NCI-H82 (cell line): ENCODE data around the gene HIVEP1.
A peak's percentile ranks its signal among the peaks of the same experiment; 100 is the strongest.

Experiments used
- DNase-seq: peaks from one replicate; lab custom pipeline; 2025; lab: John Stamatoyannopoulos, UW

Gene HIVEP1

DNA sequence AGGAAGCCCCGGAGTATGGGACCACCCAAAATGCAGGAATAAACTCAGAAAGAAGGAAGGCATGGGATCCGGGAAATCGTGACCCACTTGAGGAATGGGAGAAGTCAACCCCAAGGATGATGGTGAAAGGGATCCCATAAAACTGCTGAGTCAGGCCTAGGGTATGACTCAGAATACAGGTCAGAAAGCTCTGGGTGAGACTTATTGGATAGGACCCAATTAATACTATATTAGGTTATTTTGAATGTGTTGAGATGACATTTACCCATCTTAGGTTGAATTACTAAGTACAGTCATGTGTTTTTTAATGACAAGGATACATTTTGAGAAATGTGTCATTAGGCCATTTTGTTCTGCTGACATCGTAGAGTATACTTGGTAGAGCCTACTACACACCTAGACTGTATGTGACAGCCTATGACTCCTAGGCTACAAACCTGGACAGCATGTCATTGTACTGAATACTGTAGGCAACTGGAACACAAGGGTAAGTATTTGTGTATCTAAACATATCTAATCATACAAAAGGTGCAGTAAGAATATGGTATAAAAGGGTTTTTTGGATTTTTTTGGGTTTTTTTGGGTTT lies 17.1 kb upstream of the HIVEP1 start:
- DNase-seq: no peak

DNA sequence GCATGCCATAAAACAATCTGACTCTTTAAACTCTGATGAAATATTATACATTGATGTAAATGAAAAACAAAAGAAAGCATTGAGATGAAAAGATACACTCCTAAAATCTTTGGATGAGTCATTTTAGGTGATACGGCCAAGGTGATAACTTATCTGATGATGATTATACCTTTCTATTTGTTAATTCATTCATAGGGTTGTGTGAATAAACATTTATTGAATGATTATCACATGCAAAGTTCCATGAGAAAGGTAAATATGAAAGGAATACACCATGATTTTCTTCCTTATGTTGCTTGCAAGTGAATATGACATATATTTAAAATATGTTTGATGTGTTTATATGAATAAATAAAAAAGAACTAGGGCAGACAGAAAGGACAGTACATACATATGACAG lies 15.4 kb upstream of the HIVEP1 start:
- no peak for DNase-seq

DNA sequence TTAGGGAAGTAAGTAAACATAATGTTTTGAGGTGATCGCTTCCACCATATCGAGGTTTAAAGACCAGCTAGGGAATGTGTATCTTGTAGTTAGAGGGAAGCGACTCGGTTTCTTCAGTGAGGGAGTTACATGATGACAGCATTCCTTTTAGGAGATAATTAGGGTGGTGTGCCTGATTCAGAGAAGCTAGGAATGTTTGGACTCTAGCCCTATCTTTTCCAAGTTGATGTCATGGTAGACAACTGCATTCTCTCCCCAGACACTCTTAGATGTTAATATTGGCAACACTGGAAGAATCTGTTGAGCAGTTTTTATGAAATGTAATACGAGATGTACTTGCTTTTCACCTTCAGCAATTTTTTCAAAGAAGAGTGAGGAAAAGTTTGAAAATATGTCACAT lies 12.9 kb upstream of the HIVEP1 start:
- DNase-seq: no peak

DNA sequence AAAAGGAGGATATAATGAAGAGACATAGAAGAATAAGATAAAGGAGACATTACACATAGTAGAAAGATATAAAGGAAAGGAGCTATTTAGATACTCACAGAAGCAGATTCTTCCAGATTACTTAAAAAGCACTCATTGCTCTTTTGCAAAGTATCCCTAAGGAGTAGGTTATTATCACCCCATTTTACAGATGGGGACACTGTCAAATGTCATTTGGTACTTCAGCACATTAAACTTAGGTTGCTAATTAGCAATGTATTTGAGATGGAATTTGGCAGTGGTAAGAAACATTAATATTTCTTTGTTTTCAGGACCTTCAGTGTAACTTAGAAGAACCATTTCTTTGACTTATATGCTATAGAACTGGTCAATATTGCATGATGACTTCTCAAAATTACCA lies 11.9 kb upstream of the HIVEP1 start:
- no peak for DNase-seq

DNA sequence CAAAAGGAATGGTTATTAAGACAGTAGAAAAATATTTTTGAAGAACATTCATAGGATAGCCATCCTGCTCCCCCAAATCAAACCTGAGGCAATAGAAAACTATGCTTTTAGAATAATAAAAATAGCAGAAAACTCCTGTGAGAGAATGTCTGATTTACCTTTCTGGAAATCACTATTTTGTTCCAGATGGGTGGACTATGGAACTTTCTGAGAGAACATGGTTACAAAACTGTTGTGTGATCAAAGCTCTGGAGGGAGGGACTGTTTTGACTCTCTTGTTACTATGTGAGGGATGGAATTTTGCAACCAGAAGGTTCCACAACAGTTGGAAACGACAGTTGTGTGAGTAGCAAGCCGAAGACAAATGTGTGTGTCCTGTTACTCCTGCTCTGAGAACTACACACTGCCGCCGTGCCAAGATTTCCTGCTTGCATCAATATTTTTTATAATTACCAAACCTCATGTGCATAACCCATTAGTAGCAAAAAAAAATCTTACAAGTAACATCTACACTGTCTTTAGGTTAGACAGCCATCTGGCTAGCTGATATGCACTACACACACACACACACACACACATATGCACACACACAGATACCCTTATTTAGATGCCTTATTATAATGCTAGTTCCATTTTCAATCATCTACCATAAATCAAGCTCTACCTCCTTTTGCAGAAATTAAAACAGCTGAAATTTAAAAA lies 11.0 kb upstream of the HIVEP1 start:
- DNase-seq: no peak

DNA sequence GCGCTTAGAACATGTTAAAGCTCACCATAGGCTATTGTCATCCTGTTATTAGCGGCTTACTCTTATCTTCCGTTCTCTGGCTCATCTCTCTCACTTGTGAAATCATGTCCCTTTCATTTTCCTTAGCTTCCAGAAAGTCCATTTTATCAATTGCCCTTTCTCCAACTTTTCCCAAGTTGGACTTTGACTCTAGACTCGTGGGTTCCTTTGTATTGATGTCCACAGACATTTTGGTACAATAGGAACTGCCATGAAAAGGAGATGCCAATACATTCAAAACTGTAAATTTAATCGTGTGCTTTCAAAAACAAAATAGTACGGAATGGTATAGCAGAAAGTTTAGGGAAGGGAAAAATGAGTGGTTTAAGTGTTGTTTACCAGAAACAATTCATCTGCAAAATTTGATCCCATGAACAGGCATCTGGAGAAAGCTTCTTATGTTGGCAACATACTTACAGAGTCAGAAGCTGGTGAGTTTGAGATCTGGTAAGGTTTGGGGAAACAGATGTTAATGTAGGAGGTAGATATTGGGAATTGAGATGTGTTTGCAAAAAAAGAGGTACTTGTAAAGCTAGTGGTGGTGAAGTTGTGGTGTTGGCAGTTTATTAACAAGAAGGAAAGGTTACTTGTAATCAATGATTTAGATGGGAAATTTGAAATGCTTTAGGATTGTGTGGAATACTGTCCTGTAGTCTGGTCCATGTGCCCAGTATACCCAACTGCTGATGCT lies 10.2 kb upstream of the HIVEP1 start:
- no peak for DNase-seq

DNA sequence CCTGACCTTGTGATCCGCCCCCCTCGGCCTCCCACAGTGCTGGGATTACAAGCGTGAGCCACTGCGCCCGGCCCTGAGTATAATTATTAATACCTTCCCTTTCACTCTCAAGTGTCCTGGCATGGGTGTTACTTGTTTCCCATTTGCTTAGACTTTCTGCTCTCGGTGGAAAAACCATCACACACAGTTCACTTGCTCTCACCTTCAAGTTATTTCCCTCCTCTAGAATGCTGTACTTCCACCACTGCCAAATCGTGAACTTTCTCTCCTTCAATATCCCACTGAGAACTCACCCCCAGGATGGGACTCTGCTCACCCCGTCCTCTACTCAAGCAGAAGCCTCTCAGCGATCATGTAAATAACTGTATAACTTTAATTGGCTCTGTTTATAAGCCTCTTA lies 4.6 kb upstream of the HIVEP1 start:
- no peak for DNase-seq

DNA sequence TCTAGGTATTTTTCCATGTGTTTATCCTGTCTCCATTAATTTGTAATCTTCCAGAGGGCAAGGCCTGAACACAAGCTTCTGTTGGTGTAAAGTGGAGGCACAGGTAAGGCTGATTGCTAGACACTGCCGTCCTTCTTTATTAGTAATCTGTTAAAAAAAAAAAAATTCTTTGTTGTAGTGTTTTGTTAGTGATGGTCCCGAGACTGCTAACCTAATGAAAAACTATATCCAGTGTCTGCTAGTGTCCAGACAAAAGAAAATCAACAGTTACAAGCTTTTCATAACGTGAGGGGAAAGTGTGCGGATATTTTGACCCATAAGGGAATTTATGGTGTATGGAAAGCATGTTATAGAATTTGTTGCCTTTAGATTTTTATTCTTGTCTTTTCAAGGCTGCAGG lies 4.2 kb upstream of the HIVEP1 start:
- no peak for DNase-seq

DNA sequence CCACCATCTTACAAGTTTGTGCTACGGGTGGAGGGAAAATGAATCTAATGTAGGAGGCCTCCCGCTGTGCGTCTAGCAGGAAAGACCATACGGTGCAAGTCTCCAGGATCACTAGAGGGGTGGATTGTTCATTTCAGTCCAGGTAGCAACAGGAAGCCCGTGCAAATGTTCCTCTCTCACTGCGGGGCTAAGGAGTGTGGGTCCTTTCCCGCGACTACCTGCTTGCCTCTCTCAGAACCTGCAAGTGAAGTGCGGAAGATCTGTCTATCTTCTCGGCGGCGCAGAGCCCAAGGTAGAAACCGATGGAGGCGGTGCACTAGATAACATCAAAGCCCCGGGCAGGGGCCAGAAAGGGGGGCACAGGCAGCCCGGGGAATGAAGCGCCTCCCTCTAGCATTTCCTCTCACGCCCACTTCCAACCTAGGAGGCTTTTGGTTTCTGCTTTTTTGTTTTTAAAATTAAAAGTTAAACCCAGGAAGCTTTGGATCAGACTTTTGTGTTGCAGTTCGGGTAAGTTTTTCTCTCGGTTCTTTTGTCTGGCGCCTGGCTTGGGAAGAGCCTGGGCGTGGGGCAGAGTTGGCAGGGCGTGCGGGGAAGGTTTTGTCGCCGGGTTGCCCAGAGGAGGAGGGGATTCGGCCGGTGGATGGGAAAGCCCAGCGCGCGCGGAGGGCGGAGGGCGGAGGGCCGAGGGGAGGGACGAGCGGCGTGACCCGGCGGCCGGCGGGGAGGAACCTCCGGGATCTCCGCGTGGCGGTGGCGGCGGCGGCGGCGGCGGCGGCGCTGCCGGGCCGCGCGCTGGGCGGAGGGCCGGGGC lies 3.5 kb upstream of the HIVEP1 start:
- peak; percentile 92 for DNase-seq

DNA sequence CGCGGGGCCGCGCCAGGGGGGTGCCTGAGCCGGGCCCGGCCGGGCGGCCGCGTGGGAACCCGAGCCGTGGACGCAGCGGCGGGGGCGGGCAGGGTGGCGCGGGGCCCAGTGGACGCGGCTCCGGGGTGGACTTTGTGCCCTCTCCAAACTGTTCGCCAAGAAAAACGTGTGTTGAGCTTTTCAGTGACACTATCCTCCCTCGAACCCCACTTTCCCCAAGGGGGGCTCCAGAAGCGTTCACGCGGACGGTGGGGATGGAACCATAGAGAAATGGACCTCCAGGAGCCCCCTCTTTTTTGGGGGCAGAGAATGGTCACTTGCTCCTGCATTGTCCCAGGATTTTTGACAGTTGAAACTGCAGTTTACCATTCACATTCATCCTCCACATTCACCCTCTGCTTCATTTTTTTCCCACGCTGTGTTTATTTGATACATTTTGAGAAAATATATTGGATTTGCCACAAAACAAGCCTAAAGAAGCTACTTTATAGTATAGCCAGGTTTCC lies 2.9 kb upstream of the HIVEP1 start:
- DNase-seq: no peak

DNA sequence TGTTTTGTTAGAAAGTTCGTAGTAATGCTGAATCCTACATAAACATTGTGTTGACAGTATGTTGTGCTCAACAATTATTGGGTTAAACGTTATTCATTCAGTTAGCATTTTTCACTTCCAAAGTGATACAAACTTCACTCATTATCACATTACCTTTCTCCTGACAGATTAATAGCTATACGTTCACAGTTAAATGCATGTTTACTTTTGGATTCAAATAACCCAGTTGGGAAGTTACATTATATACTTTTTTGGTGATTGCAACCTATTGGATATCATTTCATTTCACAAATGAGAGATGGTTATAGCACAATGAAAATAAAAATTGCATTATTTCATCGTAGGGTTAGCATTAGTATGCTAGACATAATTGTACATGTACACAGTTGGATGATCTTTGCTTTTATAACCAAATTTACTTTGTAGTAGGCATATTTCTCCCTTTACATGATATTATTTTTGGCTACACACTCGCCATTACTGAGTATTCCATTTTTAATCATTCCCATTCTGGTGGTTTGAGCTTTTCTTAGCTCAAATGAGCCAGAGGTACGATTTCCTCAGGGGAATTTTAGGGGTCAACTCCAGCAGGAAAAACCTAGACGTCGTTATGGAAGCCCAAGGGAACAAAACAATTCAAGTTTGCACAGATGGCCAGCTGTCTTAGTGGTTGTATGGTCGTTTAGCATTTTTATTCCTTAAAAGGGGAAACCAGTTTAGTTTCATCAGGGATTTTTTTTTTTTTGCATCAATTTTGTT lies 2.1 kb upstream of the HIVEP1 start:
- peak; percentile 61 for DNase-seq

DNA sequence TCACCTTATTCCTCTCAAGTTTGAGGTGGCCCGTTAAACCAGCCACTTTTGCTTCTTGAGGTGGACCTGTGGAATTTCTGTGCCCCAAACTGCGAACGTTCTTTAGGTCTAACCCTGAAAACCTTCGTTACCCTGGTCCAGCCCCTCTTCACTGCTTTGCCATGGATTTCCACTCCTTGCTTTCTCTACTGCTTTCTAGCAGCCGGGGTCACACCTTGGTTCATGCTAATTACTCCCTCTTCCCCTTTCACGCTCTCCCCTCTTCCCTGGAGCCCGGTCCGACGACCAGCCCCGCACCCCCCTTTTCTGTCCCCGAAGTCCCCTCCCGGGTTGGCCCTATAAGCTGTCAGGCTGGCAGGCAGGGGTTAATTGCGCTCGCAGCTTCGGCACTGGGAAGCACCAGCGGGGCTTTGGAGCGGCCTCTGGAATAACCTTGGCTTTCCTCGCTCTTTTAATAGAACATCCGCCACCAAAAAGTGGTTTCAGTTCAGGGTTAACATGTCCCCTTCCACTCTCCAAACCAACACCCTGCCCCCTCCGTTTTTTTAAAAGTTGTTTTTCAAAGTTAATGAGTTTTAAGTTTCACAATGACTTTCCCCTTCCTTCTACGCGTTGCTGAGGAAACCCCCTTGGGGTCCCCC lies 1.4 kb upstream of the HIVEP1 start:
- peak; percentile 87 for DNase-seq

DNA sequence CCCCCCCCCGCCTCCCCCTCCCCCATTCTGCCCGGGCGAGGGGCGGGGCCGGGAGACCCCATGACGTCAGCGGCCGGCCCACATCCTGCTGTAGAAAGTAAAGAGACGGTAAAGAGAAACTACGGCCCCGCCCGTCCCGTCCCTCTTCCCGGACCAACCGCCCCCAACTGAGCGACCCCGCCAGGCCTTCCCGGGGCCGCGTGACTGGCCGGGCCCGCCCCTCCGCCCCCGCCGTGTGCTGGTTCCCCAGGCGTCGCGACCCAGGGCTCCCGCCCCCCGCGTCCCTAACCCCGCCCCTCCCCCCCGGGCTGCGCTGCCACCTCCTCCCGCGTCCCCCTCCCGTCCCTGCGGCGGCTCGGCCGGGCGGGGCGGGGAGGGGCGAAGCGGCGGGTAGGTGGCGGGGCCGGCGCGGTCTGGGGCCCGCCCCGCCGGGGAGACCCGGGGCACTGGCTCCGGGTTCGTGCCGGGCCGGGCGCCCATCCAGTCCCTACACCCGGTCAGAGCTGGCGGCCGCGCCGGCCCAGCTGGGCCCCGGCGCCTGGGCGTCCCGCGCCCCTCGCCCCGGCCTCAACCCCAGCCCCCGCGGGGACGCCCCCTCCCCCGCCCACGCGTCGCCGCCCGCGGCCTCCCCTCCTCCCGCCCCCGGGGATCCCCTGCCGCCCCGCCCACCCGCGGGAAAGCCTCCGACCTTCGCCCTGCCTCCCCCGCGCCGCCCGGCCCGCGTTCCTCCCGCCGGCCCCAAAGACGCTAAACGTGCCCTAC lies 655 bp upstream of the HIVEP1 start:
- DNase-seq: peak; percentile 97

DNA sequence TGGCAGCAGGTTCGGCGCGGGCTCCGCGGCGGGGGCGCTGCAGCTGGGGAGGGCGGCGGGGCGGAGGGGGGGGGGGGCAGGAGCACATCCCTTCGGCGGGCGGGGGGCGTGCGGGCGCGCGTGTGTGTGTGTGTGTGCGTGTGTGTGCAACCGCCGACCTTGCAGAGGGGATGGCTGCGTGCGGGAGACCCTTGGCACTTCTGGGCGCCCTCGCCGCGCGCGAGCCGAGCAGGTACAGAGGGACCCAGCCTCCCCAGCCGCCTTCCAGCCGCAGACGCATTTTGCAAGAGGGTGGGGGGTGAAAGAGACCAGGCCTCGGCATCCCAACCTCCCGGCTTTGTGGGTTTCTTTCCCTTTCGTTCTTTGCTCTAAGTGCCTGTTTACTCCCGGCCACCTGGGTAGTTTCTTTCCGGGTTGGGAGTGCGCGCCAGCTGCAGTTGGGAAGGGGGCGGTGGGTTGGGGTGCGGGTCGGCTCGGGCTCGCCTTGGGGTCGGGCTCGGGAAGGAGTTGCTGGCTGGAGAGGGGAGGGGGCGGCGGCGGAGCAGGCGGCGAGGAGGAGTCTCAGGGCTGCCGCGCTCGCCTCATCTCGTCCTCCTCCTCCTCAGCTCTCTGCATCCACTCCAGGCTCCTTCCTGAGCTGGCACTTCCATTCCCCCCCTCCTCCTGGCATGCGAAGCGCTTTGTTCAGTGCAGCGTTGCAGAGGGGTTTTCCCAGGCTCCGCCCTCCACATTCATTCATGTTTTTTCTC lies 620 bp downstream of the HIVEP1 start:
- peak; percentile 85 for DNase-seq

DNA sequence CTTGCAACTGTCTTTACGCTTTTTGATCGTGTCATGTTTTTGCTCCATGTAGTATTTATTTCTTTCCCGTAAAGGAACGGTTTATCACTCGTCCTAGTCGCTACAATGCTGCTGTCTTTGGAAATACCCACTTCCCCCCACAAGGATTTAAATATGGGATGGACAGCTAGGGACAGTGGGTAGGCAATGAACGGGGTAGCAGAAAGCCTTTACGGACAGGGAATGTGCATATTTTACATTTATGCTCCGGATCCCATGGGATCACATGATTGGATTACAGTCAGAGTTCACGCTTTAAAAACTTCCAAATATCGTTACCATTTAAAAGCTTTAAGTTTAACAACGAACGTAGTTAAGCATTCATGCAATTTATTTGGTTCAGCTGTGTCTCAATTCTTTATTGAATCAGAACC lies 1.2 kb downstream of the HIVEP1 start:
- peak; percentile 63 for DNase-seq

DNA sequence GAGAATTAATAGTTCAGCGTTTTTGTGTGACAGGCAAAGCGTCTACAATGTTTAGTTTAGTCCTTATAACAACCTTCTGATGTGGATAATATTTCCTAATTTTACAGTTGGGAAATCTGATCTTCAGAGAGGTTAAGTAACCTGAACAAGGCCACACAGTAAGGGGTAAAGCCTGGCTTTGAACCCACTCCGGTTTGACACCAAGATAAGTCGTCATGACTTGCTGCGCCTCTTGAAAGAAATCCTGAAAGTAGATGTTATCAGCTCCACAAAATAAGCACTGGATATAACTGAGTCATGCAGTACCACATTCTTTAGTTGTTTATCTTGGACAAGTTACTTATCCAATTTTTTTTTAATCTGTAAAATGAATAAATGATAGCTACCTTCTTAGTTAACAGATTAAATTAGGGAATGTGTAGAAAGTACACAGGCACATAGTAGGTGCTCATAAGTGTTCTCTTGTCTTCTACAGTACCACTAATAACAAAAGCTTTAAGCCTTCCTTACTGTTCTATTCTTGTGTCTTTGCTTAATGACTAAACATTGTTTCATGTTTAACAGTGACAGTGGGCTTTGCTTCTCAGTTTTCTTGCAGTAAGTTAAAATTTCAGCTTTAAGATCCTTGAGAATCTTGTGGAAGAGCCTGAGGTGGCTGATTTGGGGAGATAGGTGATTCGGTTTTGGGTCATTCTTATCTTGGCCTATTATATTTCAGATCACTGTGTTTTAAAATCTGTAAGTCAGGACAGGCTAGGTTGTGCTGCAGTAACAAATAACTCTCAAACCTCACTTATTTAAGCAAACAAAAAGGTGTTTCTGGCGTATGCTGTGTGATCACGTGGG lies 2.1 kb downstream of the HIVEP1 start:
- DNase-seq: no peak

DNA sequence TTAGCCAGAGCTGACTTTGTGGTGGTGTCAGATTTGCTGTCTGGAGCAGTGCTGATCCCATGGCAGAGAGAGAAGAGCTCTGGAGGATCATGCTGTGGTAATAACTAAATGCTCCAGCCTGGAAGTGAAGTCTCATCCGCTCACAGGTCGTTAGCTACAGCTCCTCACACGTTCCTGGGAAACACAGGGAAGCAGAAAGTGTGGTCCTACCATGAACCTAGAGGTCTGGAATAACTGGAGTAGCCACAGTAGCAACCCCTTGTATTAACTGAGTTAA lies 2.7 kb downstream of the HIVEP1 start:
- DNase-seq: no peak

DNA sequence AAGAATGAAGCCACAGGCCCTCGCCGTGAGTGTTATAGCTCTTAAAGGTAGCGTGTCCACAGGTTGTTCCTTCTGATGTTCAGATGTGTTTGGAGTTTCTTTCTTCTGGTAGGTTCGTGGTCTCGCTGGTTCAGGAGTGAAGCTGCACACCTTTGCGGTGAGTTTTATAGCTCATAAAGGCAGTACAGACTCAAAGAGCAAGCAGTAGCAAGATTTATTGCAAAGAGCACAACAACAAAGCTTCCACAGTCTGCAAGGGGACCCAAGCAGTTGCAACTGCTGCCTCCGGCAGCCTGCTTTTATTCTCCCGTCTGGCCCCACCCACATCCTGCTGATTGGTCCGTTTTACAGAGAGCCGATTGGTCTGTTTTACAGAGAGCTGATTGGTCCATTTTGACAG lies 5.2 kb downstream of the HIVEP1 start:
- DNase-seq: no peak

DNA sequence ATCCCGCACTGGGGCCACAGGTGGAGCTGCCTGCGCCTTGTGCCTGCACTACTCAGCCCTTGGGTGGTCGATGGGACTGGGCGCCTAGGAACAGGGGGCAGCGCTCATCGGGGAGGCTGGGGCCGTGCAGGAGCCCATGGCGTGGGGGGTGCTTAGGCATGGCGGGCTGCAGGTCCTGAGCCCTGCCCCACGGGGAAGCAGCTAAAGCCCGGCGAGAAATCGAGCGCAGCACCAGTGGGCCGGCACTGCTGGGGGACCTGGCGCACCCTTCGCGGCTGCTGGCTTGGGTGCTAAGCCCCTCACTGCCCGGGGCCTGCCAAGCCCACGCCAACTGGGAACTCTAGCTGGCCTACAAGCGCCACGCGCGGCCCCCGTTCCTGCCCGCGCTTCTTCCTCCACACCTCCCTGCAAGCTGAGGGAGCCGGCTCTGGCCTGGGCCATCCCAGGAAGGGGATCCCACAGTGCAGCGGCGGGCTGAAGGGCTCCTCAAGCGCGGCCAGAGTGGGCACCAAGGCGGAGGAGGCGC lies 5.8 kb downstream of the HIVEP1 start:
- no peak for DNase-seq
